ENCODE results near the gene DHRS2.
"Not testable (repeated sequence)": the region's sequence is repeated elsewhere in the genome, so short reads cannot be mapped to it uniquely, and the experiment has no call there.

DNA sequence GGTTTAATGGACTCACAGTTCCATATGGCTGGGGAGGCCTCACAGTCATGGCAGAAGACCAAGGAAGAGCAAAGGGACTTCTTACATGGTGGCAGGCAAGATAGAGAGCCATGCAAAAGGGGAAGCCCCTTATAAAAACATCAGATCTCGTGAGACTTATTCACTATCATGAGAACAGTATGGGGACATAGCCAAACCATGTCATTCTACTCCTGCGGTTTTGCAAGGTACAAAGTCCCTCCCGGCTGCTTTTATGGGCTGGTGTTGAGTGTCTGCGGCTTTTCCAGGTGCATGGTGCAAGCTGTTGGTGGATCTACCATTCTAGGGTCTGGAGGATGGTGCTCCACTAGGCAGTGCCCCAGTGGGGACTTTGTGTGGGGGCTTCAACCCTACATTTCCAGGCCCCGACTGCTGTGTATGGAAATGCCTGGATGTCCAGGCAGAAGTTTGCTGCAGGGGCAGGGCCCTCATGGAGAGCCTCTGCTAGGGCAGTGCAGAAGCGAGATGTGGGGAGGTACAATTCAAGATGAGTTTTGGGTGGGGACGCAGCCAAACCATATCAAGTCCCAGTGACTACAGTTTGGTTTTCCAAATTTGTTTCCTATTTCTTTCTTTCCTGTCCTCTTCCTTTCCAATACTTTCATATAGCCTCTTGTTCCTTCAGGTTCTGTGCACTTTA is 26.6 kb upstream of the DHRS2 start:
- TF ChIP-seq POLR2A, CTCF (IDR thresholded peaks at IDR 0.05): not testable (repeated sequence)
